ENCODE results near the gene FBXO44.

The FBXO44 gene

GRCh38 chr1:11691928-11692711 is 37.4 kb downstream of the FBXO44 start:
- no peak for TF ChIP-seq CTCF (IDR thresholded peaks at IDR 0.05; ENCODE audit: extremely low read depth, missing control alignments)
- DNase-seq (ENCODE audit: low spot score), result no peak

- no peak for TF ChIP-seq CTCF (IDR thresholded peaks at IDR 0.05; ENCODE audit: extremely low read depth, missing control alignments)
These were observed 38.4 kb downstream of the FBXO44 start for GRCh38 chr1:11693024-11693590.

DNA sequence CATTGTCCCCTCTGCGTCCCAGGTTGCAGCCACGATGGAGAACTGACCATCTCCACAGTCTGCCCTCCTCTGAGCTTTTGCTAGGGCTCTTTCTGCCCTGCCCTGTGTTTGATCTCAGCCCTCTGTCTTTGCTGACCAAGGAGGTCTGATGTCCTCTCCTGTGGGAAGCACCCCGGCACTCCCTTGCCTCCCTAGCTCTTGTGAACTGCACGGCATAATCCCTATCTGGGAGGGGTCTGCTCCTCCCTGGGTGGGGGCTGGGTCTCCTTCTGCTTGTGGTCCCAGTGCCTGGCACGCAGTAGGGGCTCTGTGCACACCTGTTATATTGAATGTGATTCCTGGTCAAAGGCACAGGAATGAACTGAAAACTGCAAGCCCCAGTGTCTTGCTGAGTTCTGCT is 39.2 kb downstream of the FBXO44 start:
- no peak for TF ChIP-seq CTCF (IDR thresholded peaks at IDR 0.05; ENCODE audit: extremely low read depth, missing control alignments)
- DNase-seq (ENCODE audit: low spot score), result no peak

More at GRCh38 chr1:11693024-11693590, 38.4 kb downstream of the FBXO44 start:
- no peak for DNase-seq (ENCODE audit: low spot score)

DNA sequence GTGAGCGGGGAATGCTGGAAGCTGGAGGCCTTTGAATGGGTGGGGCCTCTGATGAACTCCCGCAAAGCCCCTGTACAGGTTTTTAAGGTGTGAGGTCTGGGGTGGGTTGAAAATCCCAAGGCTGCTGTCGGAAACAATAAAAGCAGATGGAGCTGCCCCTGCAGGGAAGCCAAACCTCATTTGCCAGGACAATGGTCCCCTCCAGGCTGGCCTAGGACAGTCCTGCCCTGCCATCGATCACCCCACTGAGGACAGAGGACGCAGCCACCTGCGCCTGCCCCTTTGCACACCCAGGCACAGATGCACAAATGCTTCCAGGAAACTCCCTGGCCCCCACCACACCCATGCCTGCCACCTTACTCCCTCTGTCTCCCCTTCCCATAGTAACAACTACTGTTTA is 41.2 kb downstream of the FBXO44 start:
- TF ChIP-seq CTCF (IDR thresholded peaks at IDR 0.05; ENCODE audit: extremely low read depth, missing control alignments), result no peak
- no peak for DNase-seq (ENCODE audit: low spot score)

DNA sequence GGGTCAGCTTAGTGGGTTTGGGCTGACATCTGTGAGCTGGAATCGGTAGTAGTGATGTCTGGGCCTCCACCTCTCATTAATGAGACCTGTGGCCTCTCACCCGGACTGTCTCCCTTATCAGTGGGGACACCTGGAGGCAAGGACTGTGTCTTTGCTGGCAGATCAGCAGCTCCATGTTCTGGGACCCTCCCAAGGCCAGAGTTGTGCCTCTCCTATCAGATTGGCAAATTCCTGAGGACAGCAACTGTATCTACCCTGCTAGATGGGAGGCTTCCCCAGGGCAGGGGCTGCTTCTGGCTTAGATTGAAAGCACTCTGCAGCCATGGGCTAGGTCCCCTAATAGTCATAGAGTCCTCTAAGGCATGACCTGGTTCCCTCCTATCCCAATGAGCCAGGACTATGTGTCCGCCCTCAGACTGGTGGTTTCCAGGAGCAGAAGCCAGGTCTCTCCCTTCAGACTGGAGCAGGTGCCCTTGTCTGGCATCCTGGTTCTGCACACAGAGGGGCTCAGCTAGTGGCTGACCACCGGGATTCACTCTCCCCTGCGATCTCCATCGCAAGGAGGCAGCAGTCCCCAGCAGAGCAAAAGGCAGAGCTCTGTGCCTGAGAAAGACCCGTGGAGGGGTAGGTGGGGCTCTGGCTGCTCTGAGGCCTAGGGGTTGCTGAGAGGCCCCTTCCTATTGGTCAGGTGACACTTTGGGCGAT is 42.7 kb downstream of the FBXO44 start:
- TF ChIP-seq CTCF (IDR thresholded peaks at IDR 0.05; ENCODE audit: extremely low read depth, missing control alignments), result no peak
- DNase-seq (ENCODE audit: low spot score), result no peak

GRCh38 chr1:11697893-11698210 is 43.2 kb downstream of the FBXO44 start:
- TF ChIP-seq CTCF (IDR thresholded peaks at IDR 0.05; ENCODE audit: extremely low read depth, missing control alignments), result no peak

More at GRCh38 chr1:11697893-11698210, 43.2 kb downstream of the FBXO44 start:
- DNase-seq (ENCODE audit: low spot score), result no peak

All from GM20000 (cell line).